ENCODE data around the gene PARD3B.

Gene PARD3B

GRCh38 chr2:204726831-204727230 is 181.6 kb downstream of the PARD3B start:
- Mint-ChIP-seq H3K27me3 (ENCODE audit: low read depth) (no peaks in the 10 kb centered on the region), H3K9me3 (no peaks in the 10 kb centered on the region), H3K4me3 (no peak overlapping the region), H3K4me1 (peaks cover 11% of the 10 kb centered on the region), H3K27ac (peak overlapping the region in 2 of 3 experiments; percentile 43 to 67), H3K36me3 (ENCODE audit: low read depth) (no peaks in the 10 kb centered on the region)
- no peak for TF ChIP-seq CTCF (IDR thresholded peaks at IDR 0.05; ENCODE audit: unreplicated experiment in 3 of 3)

GRCh38 chr2:204727368-204727767 is 182.1 kb downstream of the PARD3B start:
- TF ChIP-seq CTCF (IDR thresholded peaks at IDR 0.05; ENCODE audit: unreplicated experiment in 3 of 3): no peak
- H3K27ac Mint-ChIP-seq: peak overlapping the region; percentile 43 to 67 (median 58)

GRCh38 chr2:204730603-204731002 is 185.3 kb downstream of the PARD3B start:
- Mint-ChIP-seq H3K36me3 (ENCODE audit: low read depth) (peaks cover 3% of the 10 kb centered on the region), H3K27me3 (ENCODE audit: low read depth) (no peaks in the 10 kb centered on the region), H3K4me3 (no peak overlapping the region), H3K9me3 (no peaks in the 10 kb centered on the region), H3K27ac (no peak overlapping the region), H3K4me1 (peaks cover 11% of the 10 kb centered on the region)
- no peak for TF ChIP-seq CTCF (IDR thresholded peaks at IDR 0.05; ENCODE audit: unreplicated experiment in 3 of 3)

More at GRCh38 chr2:204727368-204727767, 182.1 kb downstream of the PARD3B start:
- H3K36me3 Mint-ChIP-seq (ENCODE audit: low read depth): no peaks in the 10 kb centered on the region
- H3K9me3 Mint-ChIP-seq: no peaks in the 10 kb centered on the region
- H3K27me3 Mint-ChIP-seq (ENCODE audit: low read depth): no peaks in the 10 kb centered on the region
- H3K4me3 Mint-ChIP-seq: no peak overlapping the region
- peaks cover 11% of the 10 kb centered on the region for H3K4me1 Mint-ChIP-seq

- Mint-ChIP-seq H3K27ac (peak overlapping the region; percentile 17 to 76 (median 41)), H3K4me1 (peaks cover 6% of the 10 kb centered on the region), H3K9me3 (no peaks in the 10 kb centered on the region), H3K36me3 (ENCODE audit: low read depth) (peaks cover 7% of the 10 kb centered on the region), H3K27me3 (ENCODE audit: low read depth) (peaks cover 2% of the 10 kb centered on the region), H3K4me3 (no peak overlapping the region)
- no peak for TF ChIP-seq CTCF (IDR thresholded peaks at IDR 0.05; ENCODE audit: unreplicated experiment in 3 of 3)
These were observed 186.7 kb downstream of the PARD3B start for GRCh38 chr2:204732019-204732418.

GRCh38 chr2:204737296-204737695 is 192.0 kb downstream of the PARD3B start:
- no peak for TF ChIP-seq CTCF (IDR thresholded peaks at IDR 0.05; ENCODE audit: unreplicated experiment in 3 of 3)
- Mint-ChIP-seq H3K27ac (no peak overlapping the region), H3K9me3 (peaks cover 24% of the 10 kb centered on the region), H3K27me3 (ENCODE audit: low read depth) (peaks cover 3% of the 10 kb centered on the region), H3K36me3 (ENCODE audit: low read depth) (peaks cover 26% of the 10 kb centered on the region), H3K4me3 (no peak overlapping the region), H3K4me1 (no peaks in the 10 kb centered on the region)

GRCh38 chr2:204738721-204739120 is 193.4 kb downstream of the PARD3B start:
- peaks cover 26% of the 10 kb centered on the region for H3K36me3 Mint-ChIP-seq (ENCODE audit: low read depth)
- H3K9me3 Mint-ChIP-seq: peaks cover 24% of the 10 kb centered on the region
- H3K27ac Mint-ChIP-seq: no peak overlapping the region
- TF ChIP-seq CTCF (IDR thresholded peaks at IDR 0.05; ENCODE audit: unreplicated experiment in 3 of 3): no peak
- no peak overlapping the region for H3K4me3 Mint-ChIP-seq
- no peaks in the 10 kb centered on the region for H3K4me1 Mint-ChIP-seq
- peaks cover 3% of the 10 kb centered on the region for H3K27me3 Mint-ChIP-seq (ENCODE audit: low read depth)

Data from nephron (organoid).